CMK (cell line): Measurements from ENCODE around the gene BCAT1.
"Not testable (repeated sequence)": the region's sequence is repeated elsewhere in the genome, so short reads cannot be mapped to it uniquely, and the experiment has no call there.

ENCODE experiments used
- DNase-seq: peaks from one replicate; pipeline ENCODE4 v3.0.0-alpha.2; 2010; ENCODE audit warnings: low read depth

The BCAT1 gene

DNA sequence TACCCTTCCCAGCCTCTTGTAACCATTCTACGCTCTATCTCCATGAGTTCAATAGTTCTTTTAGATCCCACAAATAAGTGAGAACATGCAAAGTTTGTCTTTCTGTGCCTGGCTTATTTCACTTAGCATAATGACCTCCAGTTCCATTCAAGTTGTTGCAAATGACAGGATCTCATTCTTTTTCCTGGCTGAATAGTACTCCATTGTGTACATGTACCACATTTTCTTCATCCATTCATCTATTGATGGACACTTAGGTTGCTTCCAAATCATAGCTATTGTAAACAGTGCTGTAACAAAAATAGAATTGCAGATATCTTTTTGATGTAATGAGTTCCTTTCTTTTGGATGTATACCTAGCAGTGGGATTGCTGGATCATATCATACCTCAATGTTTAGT is 139.6 kb downstream of the BCAT1 start:
- not testable (repeated sequence) for DNase-seq

DNA sequence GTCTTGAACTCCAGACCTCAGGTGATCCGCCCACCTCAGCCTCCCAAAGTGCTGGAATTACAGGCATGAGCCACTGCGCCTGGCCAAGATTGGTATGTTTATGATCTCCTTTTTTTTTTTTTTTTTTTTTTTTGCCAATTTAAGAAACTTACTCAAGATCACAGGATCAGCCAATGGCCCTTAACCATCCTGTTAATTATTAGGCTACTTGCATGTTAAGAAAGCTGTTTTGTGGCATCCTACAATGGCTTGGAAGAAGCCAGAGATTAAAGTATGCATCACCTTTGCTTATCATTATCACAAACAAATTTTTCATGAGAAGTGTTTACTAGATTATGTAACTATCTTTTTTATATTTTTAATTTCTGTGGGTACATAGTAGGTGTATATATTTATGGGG is 140.2 kb downstream of the BCAT1 start:
- no peak for DNase-seq

DNA sequence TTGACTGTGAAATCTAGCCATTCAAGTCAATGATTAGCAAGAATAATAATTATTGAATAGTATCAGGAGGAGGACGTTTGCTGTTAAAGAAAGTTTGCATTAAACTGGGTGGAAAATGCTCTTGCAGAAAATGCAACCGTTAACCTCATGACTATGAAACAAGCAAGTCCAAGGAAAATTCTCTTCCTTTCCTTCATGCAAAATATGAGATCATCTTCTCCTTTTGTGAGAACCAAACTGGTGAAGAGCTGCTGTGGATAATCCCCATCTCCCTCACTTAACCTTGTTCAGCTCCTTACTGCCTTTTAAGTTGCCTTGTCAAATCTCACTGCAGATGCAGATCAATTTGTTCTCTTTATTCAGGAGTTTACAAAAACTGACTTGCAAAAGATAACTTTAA is 142.5 kb downstream of the BCAT1 start:
- no peak for DNase-seq

DNA sequence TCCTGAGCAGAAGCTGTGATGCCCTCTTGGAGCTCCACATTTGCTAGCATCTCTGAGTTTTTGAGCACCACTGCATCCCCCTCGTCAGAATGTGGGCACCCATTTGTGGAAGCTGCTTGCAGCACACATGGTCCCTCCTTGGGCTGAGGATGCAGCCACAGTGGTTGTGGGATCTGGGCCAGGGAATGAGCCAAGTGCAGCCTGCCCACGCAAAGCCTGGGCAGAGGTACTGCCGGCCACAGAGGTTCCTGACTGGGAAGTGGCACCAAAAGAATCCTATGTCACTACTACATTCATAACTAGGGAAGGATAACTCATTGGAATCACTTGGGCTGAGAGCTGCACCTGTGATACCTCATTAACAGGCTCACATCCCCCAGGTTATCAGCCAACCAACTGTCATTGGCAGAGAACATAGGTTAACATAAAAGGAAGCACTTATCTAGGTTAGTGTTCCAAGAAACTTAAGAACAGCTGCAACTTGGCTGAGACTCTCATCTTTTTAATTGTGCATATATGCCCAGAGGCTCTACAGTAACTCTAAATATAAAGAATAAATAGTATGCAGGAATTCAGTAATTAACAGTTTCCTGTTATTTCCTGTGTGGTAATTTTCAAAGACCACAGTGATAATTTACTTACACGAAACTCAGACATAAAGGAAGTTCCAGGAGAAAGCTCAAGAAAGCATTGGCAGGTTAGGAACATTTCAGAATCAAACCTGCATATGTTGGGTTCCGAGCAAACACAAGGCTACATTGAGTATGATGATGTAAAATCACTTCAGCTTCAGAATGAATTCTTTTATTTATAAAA is 145.3 kb downstream of the BCAT1 start:
- DNase-seq: no peak

DNA sequence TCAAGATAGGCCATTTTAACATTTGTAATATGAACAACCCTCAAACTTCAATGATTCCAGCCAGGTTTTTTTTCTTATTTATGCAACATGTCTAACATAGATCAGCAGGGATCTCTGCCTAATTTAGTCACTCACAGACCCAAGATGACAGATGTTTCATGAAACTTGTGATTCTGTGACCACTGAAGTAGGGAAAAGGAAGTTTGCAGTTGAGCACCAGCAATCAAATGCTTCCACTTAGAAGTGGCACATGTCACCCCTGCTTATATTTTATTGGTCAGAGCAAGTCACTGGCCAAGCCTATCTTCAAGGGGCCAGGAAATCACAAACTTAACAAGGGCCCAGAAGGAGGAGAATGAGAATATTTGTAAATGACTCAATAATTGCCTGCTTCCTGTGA is 150.6 kb downstream of the BCAT1 start:
- peak; percentile 73 for DNase-seq

DNA sequence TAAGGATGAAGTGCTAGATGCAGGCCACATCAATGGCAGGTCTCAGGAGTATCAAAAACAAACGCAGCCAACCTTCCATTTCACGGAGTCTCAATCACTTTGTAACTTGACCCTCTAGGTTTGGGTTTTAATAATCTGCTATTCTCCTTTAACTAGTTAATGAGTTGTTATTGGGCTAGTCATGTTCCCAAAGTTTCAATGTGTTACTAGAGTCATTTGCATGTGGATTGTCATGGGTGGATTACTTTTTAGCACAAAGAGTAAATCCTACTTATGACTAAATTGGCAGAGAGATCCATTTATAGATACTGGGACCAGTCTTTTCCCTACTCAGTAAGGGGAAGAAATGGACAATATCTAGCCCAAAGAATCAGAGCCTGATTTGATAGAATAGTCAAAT is 151.0 kb downstream of the BCAT1 start:
- DNase-seq: no peak

DNA sequence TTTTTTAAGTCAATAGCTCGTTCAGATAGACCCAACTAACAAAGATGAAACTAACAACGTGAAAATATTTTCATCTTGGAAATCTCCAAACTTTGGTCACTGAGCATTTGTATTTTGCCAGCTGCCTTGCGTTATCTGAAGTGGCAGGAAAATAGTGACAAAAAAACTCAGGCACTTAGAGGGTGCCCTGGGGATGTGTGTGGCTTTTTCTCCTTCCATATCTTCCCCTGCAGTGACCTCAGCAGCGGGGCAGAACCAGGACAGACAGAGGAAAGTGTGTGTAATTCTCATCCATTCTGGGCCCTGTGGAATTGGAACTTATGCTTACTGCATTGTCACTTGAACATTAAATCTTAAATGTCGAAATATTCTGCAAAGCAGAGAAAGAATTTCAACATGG is 152.0 kb downstream of the BCAT1 start:
- no peak for DNase-seq

DNA sequence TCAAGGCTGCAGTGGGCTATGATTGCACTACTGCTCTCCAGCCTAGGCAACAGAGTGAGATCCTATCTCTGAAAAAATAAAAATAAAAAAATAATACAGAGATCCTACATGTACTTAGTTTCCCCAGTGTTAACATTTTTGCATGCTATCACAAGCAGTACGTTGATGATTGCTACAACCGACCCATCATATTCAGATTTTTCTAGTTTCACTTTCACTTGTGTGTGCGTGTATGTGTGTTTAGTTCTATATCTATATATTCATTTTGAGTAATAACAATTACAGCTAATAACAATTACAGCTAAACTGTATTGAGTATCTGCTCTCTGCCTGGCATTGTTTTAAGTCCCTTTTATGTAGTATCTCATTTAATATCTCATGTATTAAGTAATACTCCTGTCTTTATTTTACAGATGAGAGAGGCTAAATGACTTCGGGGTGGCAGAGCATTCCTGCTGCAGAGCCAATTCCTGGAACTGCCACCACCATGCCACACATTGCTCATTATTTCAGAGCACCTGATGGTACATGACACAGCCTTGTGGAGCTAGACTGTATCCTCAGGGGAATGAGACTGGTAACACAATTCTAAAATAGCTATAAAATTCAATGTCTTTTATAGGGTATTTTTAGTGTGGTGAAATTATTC is 153.1 kb downstream of the BCAT1 start:
- DNase-seq: no peak

DNA sequence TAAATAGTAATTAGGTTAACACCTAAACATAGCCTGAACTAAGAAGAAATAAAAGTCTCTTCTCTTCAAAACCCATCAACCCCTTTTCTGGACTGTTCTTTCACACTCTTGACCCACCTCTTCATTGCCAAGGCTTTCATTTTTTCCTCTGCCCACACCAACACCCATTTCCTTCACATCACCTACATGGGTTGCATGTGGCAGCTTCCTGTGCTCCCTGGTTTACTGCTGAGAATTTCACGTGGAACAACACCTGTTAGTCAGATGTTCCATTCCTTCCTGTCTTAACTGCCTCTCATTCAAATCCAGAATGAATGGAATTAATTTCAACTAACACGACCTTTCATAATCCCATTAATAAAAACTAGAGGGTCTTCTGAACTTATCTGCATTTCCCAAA is 157.3 kb downstream of the BCAT1 start:
- no peak for DNase-seq

DNA sequence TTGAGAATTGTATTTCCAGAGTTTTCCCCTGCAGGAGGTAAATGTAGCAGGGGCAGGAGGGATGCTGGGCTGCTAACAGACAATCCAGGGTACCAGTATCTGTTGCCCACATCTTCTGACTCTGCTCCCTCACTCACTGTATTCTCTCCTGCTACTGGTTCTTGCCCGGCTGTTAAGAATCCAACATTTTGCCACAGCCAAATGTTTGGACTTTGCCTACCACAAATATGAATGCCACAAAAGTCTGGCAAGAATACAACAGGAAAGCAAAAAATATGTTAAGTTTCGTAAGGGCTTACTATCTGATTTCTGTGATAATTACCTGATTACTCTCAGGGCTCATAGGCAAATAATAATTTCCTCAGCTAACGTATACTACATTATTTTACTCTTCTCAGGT is 160.0 kb downstream of the BCAT1 start:
- no peak for DNase-seq

DNA sequence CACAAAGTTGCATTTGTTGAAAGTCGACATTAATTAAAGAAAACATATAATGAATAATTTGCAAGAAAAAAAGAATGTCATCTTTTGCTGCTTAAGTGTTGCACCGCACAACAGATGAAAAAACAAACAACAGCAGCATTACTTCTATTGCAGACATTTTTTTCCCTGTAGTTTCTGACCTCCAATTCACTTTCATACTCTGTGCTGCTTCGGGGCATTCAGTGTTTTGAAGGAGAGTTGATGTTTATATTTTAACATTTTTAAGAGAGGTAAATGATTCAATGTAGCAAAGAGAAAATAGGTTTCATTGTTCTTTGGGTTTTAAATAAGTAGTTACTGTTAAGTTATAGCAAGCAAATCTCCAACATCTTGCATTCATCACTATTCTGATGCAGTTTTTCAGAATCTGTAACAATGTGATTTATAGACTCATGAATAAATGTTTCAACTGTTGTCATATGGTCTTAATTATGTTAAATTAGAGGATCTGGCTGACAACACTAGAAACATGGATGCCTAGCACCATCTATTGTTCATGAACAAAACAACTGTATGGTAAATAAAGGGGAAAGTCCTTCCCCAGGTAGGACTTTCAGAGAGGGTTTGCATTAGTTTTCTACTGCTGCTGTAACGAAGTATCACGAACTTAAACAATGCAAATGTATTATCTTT is 168.1 kb downstream of the BCAT1 start:
- DNase-seq: no peak

DNA sequence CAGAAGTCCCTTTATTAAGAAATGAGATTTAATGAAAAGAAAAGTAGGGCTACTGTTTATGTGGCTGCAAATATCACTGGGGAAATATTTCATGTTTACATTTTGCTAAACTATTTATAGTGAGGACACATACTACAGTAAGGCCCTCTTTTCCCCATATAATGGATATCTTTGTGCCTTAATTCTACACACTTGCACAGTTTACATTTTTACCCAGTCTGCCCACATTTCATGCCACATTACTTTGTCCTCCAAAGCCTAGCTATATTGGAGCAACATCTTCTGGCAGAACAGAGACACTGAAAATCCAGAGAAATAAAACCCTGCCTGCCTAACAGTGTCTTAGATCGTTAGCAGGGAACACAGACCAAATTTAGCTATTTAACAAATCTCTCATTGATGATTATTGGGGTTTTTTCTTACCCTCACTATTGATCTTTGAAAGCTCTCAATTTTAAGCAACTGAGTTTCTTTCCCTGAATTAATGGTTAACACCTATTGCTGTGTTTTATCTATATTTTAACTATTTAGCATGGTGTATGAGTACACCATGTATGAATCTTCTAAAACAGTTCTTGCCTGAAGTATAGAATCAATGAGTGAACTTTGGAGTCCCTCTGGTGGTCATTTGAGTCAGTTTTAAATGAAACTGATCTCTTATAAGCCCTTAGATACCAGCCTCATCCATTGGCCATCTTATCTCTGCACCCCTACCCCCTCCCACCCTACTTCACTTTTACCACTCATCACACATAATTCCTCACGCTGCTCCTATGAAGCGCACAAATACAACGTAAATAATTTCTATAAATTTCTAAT is 170.2 kb downstream of the BCAT1 start:
- peak; percentile 11 for DNase-seq

DNA sequence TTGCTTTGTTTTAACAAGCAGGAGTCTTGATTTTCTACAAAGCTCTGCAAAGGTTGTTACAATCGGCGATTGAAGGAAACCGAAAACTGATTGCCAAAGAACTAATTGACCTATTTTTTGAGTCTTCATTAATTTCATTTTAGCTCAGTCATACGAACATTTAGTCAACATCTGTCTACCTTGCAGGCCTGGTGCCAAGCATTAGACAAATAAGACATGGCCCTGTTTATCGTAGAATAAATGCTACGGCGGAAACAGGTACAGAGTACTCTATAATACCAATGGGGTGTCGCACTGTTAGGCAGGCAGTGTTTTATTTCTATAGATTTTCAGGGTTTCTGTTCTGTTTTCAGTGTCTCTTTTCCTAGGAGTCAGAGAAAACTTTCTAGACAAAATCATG is 171.5 kb downstream of the BCAT1 start:
- DNase-seq: no peak

DNA sequence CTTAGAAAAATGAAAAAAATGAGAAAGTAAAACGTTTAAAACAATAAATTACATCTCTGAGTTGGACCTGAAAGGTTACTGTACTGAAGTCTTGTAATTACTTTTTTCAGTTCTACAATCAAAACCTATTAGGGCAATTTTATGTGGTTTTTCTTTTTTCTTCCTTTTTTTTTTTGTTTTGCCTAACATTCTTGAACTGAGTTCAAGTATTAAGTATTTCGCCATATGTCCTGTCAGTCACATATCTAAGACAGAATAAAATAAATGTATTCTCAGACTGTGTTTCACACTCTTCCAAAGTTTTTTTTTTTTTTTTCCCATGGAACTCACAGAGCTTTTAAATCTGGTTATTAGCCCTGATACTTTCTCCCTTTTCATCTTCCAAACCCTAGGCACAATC is 172.0 kb downstream of the BCAT1 start:
- no peak for DNase-seq

DNA sequence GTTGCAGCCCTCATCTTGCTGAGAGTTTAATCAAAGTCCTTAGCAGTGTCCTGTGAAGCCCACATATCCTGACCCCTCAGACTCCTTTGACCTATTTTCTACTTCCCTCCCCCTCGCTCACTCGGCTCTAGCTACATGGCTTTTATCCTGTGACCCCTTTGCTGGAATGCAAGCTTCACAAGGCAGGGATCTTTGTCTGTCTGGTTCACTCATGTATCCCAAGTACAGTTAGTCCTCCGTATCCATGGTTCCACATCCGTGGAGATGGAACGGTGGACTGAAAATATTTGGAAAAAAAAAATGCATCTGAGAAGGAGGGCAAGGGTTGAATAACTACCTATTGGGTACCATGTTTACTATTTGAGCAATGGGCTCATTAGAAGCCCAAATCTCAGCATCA is 173.8 kb downstream of the BCAT1 start:
- no peak for DNase-seq

DNA sequence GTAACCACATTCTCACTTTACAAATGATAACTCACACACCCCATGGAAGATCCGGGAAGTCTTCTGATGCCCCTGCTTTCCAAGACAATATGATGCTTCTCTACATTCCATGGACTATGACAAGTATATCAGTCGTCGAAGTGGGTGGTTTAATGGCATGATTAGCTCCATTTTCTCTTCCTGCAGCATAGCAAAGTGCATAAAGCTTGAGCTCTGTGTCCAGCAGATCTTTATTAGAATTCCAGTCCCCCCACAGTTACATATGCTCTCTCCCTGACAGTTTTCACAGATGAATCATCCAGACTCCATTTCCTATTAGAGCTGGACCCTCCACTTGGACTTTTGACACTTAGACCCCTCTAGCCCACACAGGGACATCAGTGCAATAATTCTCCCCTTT is 174.9 kb downstream of the BCAT1 start:
- DNase-seq: no peak

DNA sequence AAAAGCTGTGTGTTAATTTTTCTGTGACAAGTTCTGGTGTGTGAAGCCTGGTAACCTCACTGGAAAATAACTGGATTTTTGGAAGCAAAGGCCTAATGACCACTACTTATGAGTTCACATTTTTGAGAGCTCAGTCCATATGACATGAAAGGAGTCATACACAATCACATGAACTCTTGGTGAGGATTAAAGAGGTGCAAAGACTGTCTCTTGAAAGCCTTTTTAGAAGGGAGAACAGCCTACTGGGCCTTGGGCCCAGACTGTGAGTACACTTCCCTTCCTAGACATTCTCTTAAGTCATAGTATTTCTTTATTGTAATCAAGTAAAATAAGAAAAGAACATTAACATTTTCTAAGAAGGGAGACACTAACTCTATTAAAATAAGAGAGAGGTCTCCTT is 176.1 kb downstream of the BCAT1 start:
- no peak for DNase-seq

DNA sequence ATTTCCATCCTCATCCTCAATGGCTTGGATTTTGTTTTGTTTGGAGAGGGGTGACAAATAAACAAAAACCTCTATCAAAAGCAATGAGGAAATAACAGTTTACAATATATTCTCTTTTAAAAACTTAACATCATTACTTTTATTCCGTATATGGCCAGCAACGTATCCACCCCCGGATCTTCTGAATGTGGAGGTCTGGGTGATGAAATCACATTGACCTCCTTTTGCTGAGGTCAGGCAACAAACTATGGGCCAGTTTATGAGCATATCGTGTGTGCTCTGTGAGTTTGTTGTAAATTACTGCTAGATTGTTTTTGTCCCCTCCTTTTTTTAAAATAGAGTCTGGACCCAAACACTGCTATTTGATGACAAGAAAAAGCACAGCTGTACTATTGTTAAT is 178.1 kb downstream of the BCAT1 start:
- no peak for DNase-seq

DNA sequence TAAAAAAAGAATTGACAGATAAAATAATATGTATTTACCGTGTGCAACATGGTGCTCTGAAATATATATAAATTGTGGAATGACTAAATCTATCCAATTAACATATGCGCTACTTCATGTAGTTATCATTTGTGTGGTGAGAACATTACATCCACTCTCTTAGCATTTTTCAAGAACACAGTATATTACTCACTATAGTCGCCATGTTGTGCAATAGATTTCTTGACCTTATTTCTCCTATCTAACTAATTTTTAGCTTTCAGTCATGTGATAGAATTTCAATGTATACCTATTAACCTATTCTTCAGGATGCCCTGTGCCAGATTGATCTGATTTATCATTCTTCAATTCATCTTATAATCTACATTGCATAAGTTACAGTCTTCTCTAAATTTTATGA is 178.6 kb downstream of the BCAT1 start:
- DNase-seq: no peak

DNA sequence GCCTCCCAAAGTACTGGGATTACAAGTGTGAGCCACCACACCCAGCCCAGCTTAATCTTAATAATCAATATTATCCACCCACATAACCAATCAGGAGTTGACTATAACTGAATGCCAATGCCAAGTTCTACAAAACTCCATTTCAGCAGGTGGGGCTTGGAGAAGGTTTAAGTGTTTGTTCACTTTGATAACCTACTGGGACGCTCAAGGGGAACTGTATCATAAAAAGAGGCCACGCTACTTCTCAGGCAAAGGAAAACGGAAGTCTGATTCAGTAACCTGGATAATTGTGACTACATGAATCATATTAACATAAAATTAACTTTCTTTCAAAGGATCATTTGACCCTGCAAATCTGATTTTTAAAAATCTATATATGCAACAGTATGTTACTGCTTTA is 179.2 kb downstream of the BCAT1 start:
- DNase-seq: no peak

DNA sequence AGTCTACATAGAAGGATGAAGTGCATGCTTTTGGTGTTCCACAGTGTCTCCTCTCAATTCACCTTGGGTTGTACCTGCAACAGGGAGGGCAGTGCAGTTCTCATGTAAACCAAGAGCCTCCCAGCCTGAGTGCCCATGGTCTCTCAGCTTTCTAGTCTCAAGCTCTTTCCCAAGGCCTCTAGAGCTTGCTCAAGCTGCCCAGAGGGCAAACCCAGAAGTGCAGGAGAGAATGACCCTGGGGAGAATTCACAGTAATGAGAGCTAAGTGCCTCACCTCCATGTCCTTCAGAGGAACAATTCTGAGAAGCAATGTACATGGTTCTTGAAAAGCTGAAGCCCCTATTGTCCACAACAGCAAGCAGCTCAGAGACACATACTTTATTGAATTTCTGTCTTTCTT is 180.5 kb downstream of the BCAT1 start:
- no peak for DNase-seq

DNA sequence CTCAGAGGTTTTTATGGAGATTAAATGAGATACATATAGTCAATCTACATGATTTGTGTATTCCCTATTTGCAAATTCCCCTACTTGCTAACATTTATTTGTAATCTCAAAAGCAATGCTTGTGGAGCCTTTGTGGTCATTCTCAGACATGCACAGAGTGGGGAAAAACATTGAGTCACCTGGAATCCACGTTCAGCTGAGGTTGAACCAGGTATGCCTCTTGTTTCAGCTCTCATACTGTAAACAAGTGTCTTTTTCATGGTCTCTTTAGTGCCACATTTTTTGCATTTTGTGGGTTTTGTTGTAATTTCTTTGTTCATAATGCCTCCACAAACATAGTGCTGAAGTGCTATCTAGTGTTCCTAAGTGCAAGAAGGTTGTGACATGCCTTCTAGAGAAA is 181.9 kb downstream of the BCAT1 start:
- no peak for DNase-seq

DNA sequence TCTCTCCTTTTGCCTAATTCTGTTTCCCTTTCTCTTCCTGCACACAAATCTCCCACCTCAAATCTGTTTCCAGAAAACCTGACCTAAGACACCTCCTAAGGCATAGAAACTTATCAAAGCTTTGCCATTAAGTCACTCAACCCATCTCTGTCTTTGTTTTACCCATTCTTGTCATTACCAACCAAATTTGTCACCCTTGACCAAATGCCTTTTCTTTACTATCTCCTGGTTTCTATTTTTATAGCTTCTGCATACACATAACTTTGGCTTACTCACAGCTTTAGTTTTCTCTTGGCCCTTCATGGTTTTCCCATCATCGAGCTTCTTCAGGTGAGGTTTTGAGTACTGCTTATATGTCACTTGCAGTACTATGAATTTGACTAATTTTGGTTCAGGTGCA is 184.2 kb downstream of the BCAT1 start:
- DNase-seq: no peak
